HG03060 (cell line): ENCODE results near the gene NR6A1.

Experiments used
- ATAC-seq: cut with Tn5 transposase; IDR thresholded peaks from one replicate; pipeline ENCODE4 v1.9.1; 2021; ENCODE audit warnings: low read depth, moderate number of reproducible peaks; ENCODE audit not compliant: unreplicated experiment

NR6A1 gene

GRCh38 chr9:124797343-124798103, 26.4 kb upstream of the NR6A1 start:
- ATAC-seq: no peak

DNA sequence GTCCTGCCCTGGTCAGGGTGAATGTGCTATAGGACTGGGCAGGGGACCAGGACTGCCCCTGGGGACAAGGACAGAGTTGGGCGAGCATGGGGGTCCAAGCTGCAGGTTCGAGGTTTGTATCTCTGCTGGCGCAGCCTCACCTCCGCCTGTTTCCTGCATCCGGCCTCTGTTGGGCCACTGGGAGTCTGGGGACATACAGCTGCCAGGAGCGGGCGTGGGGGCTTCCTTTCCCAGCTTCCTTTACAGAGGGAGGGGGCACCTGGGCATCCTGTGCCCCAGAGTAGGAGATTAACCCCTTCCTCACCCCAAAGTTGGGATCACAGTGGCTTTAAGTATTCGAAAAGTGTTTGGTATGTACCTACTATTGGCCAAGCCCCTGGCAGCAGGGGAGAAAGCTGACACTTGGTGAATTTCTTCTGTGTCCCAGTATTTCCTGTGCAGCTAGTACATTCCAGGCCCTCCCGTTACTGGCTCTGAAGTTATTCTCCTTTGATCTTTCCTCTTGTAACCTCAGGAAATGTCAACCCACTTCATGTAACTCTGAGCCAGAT, 24.8 kb upstream of the NR6A1 start:
- no peak for ATAC-seq

- no peak for ATAC-seq
These were observed 23.9 kb upstream of the NR6A1 start for GRCh38 chr9:124794902-124795491.

GRCh38 chr9:124793015-124793541, 22.0 kb upstream of the NR6A1 start:
- ATAC-seq: no peak

DNA sequence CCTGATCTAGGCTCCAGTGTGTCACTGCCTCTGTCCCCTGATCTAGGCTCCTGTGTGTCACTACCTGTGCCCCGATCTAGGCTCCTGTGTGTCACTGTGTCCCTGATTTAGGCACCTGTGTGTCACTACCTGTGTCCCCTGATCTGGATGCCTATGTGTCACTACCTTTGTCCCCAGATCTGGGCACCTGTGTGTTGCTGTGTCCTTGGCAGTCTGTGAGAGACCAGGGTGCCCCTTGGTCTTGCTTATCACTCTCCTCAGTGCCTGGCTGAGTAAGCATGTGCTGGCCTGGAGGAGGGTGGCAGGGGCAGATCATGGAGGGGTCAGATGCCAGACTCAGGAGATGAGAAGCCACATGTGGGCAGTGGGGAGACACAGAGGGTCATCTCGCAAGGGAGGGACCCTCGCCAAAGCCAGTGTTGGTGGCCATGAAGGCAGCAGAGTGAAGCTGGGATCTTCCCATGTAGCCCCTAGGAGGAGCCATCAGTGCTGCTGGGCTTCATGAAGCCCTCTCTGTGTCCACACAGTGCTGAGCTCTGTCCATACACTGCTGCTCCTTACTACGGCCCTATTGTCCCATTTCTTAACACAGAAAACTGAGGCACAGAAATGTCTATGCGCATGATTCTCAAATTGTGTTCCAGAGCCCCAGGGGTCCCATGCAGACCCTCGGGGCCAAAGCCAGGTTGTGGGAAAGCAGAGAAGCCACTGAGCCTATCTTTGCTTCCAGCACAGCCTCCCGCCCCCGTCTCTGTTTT, 21.3 kb upstream of the NR6A1 start:
- ATAC-seq: no peak

- no peak for ATAC-seq
These were observed 19.8 kb upstream of the NR6A1 start for GRCh38 chr9:124790801-124791505.

DNA sequence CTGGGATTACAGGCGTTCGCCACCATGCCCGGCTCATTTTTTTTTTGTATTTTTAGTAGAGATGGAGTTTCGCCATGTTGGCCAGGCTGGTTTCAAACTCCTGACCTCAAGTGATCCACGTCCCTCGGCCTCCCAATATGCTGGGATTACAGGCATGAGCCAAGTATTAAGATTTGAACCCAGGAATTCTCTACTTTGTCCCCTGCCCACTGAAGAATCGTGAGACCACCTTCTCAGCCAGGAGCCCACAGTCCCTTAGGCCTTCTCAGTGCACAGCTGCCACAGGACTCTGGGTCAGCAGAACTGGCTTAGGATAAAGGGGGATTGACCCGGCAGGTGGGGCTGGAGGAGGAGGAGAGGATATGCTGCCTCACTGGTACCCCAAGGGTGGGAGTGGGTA, 19.2 kb upstream of the NR6A1 start:
- no peak for ATAC-seq

DNA sequence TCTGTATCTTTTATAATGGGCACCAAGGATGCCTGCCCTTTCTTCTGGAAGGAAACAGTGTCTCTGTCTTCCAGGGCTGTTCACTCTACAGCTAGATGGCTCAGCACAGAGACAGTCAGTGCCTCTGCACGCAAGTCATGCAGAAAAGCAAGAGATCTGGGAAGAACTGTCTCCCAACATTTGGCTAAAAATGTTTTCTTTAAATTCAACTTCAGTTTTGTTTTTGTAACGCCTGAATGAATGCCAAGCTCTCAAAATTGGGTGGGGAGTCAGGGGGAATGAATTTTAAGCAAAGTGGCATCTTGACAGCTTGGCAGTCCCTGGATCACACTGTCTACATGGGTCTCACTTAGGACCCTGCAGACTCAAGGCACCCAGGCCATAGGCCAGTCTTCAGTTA, 18.4 kb upstream of the NR6A1 start:
- ATAC-seq: no peak

DNA sequence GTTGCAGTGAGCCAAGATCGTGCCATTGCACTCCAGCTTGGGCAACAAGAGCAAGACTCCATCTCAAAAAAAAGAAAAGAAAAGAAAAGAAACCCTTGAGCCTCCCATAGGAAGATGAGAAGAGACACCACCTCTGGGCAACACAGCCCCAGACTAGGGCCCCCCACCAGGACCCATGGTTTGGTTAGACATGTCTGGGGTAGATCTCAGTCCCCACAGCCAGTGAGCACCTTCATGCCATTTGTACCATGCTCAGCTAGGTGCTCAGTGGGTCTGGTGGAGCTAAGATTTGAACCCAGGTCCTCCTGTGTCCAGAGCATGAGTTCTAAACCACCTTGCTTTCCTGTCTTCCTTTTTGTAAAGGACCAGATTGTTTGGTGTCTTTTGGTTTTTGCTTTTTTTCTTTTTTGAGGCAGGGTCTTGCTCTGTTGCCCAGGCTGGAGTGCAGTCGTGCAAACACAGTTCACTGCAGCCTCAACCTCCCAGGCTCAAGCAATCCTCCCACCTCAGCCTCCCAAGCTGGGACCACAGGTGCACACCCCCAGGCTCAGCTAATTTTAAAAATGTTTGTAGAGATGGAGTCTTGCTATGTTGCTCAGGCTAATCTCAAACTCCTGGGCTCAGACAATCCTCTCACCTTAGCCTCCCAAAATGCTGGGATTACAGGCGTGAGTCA, 17.6 kb upstream of the NR6A1 start:
- ATAC-seq: no peak

- no peak for ATAC-seq
These were observed 15.9 kb upstream of the NR6A1 start for GRCh38 chr9:124786881-124787573.

GRCh38 chr9:124784509-124784908, 13.4 kb upstream of the NR6A1 start:
- no peak for ATAC-seq

GRCh38 chr9:124783830-124784229, 12.7 kb upstream of the NR6A1 start:
- no peak for ATAC-seq

- ATAC-seq: no peak
These were observed 11.8 kb upstream of the NR6A1 start for GRCh38 chr9:124782661-124783574.

DNA sequence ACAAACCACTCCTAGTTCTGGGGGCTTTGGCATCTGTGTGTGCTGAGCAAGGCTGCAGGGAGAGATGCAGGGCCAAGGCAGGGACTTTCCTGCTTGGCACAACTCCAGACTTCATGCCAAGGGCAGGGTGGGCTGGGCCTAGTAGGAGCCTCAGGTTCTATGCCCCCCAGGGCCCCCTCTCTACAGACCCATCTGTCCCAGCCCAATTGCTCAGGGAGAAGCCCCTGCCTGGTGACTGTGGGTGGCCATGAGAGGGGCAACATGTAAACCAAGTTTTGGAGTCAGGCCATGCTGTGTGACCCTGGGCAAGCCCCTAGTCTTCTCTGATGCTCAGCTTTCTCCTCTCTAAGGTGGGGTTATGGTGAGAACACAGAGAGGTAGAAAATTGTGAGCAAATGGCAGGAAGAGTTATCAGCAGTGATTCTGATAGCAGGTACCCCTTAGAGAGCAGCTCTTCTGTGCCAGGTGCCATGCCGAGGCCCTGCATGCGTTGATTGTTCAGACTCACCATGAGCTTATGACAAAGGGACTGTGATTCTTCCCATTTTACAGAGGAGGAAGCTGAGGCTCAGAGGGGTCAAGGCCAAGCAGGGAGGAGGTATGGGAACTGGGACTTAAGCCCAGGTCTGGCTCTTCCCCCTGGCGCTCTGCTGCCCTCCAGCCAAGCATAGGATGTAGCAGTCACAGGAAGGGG, 11.0 kb upstream of the NR6A1 start:
- ATAC-seq: no peak

DNA sequence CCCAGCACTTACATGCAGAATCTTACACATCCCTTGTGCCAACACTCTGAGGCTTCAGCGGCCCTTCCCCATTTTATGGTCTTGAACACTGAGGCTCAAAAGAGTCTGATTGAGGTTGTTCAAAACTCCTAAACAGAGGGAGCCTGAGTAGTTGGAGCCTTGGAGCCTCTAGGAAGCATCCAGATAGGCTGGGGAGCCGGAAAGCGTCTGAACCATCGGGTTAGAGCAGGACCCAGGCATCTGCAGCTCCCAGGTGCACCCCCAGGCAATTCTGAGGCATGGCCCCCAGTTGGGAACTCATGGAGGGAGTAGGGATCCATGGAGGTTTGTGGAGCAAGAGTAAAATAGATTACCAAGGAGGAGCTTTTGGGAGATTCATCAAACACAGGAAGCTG, 9.6 kb upstream of the NR6A1 start:
- no peak for ATAC-seq

DNA sequence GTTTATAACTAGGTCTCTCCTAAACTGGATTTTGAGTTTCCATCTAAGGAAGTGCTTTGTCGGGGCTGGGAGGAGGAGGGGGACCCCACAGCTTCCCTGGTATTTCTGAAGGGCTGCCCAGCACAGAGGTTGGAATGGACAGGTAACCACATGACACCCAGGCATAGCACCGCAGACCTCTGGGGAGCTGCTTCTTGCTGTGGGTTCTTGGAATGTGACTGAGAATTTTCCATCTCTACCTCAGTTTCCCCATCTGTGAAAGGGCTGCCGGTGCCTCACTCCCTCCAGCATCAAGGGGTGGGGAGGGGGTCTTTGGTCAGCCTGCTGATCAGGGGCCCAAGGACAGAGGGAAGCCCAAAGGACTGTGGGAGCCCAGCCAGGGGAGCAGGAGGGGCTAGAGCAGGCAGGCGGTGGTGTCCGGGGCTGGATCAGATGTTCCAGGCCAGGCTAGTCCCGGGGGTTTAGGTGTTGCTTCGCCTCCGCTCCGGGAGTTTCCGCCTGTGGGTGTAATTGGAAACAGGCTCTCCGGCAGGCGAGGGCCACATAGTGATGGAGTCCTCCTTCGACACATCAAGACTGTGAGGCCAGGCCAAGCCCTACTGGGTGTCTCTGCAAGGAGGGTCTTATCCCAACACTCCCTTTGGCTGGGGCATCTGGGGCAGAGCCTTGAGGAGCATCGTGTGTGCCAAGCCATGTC, 9.1 kb upstream of the NR6A1 start:
- no peak for ATAC-seq

DNA sequence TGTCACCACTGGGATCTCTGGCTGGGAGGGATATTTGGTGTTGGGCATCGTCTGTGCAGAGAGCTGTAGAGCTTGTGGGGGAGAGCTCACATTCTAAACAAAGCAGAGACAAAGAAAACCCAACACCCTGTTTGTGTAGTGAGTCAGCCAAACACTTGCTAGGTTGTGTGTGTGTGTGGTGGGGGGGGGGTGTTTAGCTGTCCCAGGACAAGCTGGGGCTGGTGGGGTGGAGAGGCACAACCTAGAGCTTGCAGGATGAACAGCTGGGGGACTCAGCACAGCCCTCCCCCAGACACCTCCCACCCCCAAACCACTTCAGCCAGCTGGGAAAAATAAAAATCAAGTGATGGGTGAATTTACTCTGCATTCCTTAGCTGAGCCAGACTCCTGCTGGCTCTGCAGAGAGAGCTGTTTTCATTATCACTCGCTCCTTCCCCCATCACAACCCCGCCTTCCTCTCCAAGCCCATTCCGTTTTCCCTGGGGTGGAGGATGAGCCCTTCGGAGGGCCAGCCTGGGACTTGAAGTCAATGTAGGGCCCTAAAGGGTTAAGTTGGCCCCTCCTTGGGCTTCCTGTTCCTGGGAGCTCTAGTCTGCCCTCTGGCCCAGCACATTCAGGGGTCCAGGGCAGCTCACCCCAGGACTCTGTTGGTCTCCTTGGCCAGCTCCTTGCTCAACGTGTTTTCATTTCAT, 8.4 kb upstream of the NR6A1 start:
- no peak for ATAC-seq
